HG03378 (cell line): ENCODE data around the gene CLCN4.

Experiments used
- ATAC-seq: cut with Tn5 transposase; IDR thresholded peaks from one replicate; pipeline ENCODE4 v1.9.1; 2021; ENCODE audit warnings: mild to moderate bottlenecking, moderate library complexity; ENCODE audit not compliant: unreplicated experiment

The CLCN4 gene

GRCh38 chrX:10156199-10157031, at the start of gene CLCN4:
CLCN4 (plus strand) TSS chrX:10156975; CDS start chrX:10185033, 28,058 bp downstream.
- ATAC-seq: peak; percentile 48

GRCh38 chrX:10107483-10107882, 49.3 kb upstream of the CLCN4 start:
- no peak for ATAC-seq

- no peak for ATAC-seq
Observed at GRCh38 chrX:10108288-10108687, 48.5 kb upstream of the CLCN4 start.

- no peak for ATAC-seq
Observed at GRCh38 chrX:10109695-10110094, 47.1 kb upstream of the CLCN4 start.

GRCh38 chrX:10110316-10110935, 46.3 kb upstream of the CLCN4 start:
- no peak for ATAC-seq

- ATAC-seq: peak; percentile 43
Observed at GRCh38 chrX:10110984-10111363, 45.8 kb upstream of the CLCN4 start.

- peak; percentile 43 for ATAC-seq
Observed at GRCh38 chrX:10111364-10112148, 45.2 kb upstream of the CLCN4 start.

- ATAC-seq: peak; percentile 49
Observed at GRCh38 chrX:10112510-10112909, 44.3 kb upstream of the CLCN4 start.

- no peak for ATAC-seq
Observed at GRCh38 chrX:10115082-10115481, 41.7 kb upstream of the CLCN4 start.

GRCh38 chrX:10117301-10117700, 39.5 kb upstream of the CLCN4 start:
- no peak for ATAC-seq

GRCh38 chrX:10117864-10118377, 38.9 kb upstream of the CLCN4 start:
- ATAC-seq: no peak

GRCh38 chrX:10118530-10118929, 38.2 kb upstream of the CLCN4 start:
- ATAC-seq: no peak

GRCh38 chrX:10119399-10119990, 37.3 kb upstream of the CLCN4 start:
- peak; percentile 70 for ATAC-seq

- ATAC-seq: no peak
Observed at GRCh38 chrX:10120331-10120730, 36.4 kb upstream of the CLCN4 start.

- ATAC-seq: no peak
Observed at GRCh38 chrX:10120828-10121227, 35.9 kb upstream of the CLCN4 start.

GRCh38 chrX:10121787-10122186, 35.0 kb upstream of the CLCN4 start:
- ATAC-seq: peak; percentile 53

- ATAC-seq: no peak
Observed at GRCh38 chrX:10124506-10125247, 32.1 kb upstream of the CLCN4 start.

- no peak for ATAC-seq
Observed at GRCh38 chrX:10125248-10125615, 31.5 kb upstream of the CLCN4 start.

GRCh38 chrX:10126044-10126443, 30.7 kb upstream of the CLCN4 start:
- ATAC-seq: no peak

GRCh38 chrX:10126834-10127233, 29.9 kb upstream of the CLCN4 start:
- ATAC-seq: no peak
